Thyroid gland (tissue), 4 donors: ENCODE measurements around the gene MAGEB2.

ENCODE experiments used
- POLR2A ChIP-seq, 2 donors: fragments of 450-650 bp; IDR thresholded peaks; one replicate each; pipeline ENCODE4 v1.6.1; 2017; ENCODE audit warnings: antibody characterized with exemption in 2 of 2, mild to moderate bottlenecking in 2 of 2, moderate library complexity in 1 of 2
- TF ChIP-seq, protein P1 (sequence below), 6 experiments: fragments of 200-600 bp in 3 of 6; fragments of 450-650 bp in 3 of 6; sonication (generic) in 3 of 6; IDR thresholded peaks; one replicate each; pipeline ENCODE4 v1.5.1; 2016 to 2019; ENCODE audit warnings: antibody characterized with exemption in 6 of 6, mild to moderate bottlenecking in 2 of 6, inconsistent platforms in 1 of 6, moderate library complexity in 1 of 6

DNA sequence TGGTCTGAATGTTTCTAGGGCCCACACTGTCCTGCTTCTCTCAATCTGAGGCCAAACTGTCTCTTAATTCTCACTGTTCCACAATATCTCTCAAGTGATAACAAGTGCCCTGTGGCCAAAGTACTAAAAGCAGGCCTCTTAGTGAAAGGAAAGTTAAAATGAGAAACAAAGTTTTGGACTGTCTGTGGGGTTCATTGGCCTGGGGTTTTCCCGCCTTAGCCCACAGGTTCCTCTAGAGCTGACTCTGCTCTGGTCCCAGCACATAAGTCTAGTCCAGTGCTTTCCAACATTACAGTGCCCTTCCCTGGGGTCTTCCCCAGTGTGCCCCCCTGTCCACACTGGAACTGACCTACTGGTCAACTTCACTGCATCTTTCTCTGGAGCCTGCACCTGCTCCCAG is 37.9 kb downstream of the MAGEB2 start:
- TF ChIP-seq, protein P1, sequence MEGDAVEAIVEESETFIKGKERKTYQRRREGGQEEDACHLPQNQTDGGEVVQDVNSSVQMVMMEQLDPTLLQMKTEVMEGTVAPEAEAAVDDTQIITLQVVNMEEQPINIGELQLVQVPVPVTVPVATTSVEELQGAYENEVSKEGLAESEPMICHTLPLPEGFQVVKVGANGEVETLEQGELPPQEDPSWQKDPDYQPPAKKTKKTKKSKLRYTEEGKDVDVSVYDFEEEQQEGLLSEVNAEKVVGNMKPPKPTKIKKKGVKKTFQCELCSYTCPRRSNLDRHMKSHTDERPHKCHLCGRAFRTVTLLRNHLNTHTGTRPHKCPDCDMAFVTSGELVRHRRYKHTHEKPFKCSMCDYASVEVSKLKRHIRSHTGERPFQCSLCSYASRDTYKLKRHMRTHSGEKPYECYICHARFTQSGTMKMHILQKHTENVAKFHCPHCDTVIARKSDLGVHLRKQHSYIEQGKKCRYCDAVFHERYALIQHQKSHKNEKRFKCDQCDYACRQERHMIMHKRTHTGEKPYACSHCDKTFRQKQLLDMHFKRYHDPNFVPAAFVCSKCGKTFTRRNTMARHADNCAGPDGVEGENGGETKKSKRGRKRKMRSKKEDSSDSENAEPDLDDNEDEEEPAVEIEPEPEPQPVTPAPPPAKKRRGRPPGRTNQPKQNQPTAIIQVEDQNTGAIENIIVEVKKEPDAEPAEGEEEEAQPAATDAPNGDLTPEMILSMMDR (IDR thresholded peaks at IDR 0.05): no peak
- no peak for TF ChIP-seq POLR2A (IDR thresholded peaks at IDR 0.05)
